Measurements from ENCODE around the gene CA5A. TPM values are rescaled to one million over a fixed set of nuclear protein-coding genes. Genes with fewer than 3 reads are reported as not detected.

CA5A gene
- total RNA-seq, 1 donor from 2014 or later, result 0.06 TPM

- Histone ChIP-seq H3K9me3 (no peaks in the 10 kb centered on the region), H3K36me3 (no peaks in the 10 kb centered on the region), H3K27ac (no peak overlapping the region), H3K4me1 (peaks cover 33% of the 10 kb centered on the region), H3K27me3 (ENCODE audit: low read depth) (no peaks in the 10 kb centered on the region), H3K4me3 (no peak overlapping the region)
- ATAC-seq, result no peak
- intact Hi-C loops (cut with DNase I), result no loop called here
- DNase-seq, result no peak
- TF ChIP-seq CTCF (IDR thresholded peaks at IDR 0.05), result no peak
Observed at GRCh38 chr16:87949071-87949744, 12.9 kb upstream of the CA5A start.

- H3K27ac ChIP-seq, result peak overlapping the region; percentile 75
- ATAC-seq, result no peak
- DNase-seq, result no peak
- intact Hi-C loops (cut with DNase I), result no loop called here
- no peaks in the 10 kb centered on the region for H3K36me3 ChIP-seq
- peaks cover 27% of the 10 kb centered on the region for H3K4me1 ChIP-seq
- H3K9me3 ChIP-seq, result no peaks in the 10 kb centered on the region
- no peak overlapping the region for H3K4me3 ChIP-seq
- no peak for TF ChIP-seq CTCF (IDR thresholded peaks at IDR 0.05)
- H3K27me3 ChIP-seq (ENCODE audit: low read depth), result no peaks in the 10 kb centered on the region
Observed at GRCh38 chr16:87948735-87949070, 12.4 kb upstream of the CA5A start.

GRCh38 chr16:87948119-87948545 lies 11.8 kb upstream of the CA5A start:
- Histone ChIP-seq H3K27me3 (ENCODE audit: low read depth) (no peaks in the 10 kb centered on the region), H3K4me1 (peaks cover 22% of the 10 kb centered on the region), H3K4me3 (no peak overlapping the region), H3K9me3 (no peaks in the 10 kb centered on the region), H3K27ac (peak overlapping the region; percentile 75), H3K36me3 (no peaks in the 10 kb centered on the region)
- DNase-seq, result no peak
- no peak for ATAC-seq
- intact Hi-C loops (cut with DNase I), result no loop called here
- no peak for TF ChIP-seq CTCF (IDR thresholded peaks at IDR 0.05)

GRCh38 chr16:87947356-87948118 lies 11.2 kb upstream of the CA5A start:
- intact Hi-C loops (cut with DNase I), result no loop called here
- H3K36me3 ChIP-seq, result no peaks in the 10 kb centered on the region
- no peak for DNase-seq
- H3K27ac ChIP-seq, result peak overlapping the region; percentile 75
- no peaks in the 10 kb centered on the region for H3K9me3 ChIP-seq
- H3K4me3 ChIP-seq, result no peak overlapping the region
- no peak for ATAC-seq
- TF ChIP-seq CTCF (IDR thresholded peaks at IDR 0.05), result no peak
- peaks cover 16% of the 10 kb centered on the region for H3K4me1 ChIP-seq
- H3K27me3 ChIP-seq (ENCODE audit: low read depth), result no peaks in the 10 kb centered on the region

- ATAC-seq, result no peak
- no peaks in the 10 kb centered on the region for H3K27me3 ChIP-seq (ENCODE audit: low read depth)
- no peaks in the 10 kb centered on the region for H3K9me3 ChIP-seq
- no peak for DNase-seq
- H3K27ac ChIP-seq, result no peak overlapping the region
- no peak for TF ChIP-seq CTCF (IDR thresholded peaks at IDR 0.05)
- no peak overlapping the region for H3K4me3 ChIP-seq
- H3K4me1 ChIP-seq, result peaks cover 8% of the 10 kb centered on the region
- intact Hi-C loops (cut with DNase I), result no loop called here
- H3K36me3 ChIP-seq, result no peaks in the 10 kb centered on the region
Observed at GRCh38 chr16:87946596-87947347, 10.4 kb upstream of the CA5A start.
